ENCODE measurements around the gene SQOR. TPM values are rescaled to one million over a fixed set of nuclear protein-coding genes. Genes with fewer than 3 reads are reported as not detected.
A peak's percentile ranks its signal among the peaks of the same experiment; 100 is the strongest.

Gene SQOR
- total RNA-seq, 1 experiment from 2014 or later, result 47.0 TPM

- peak; percentile 78 for DNase-seq (ENCODE audit: low read depth)
Measured at GRCh38 chr15:45705510-45706473, 71.0 kb downstream of the SQOR start.

GRCh38 chr15:45710657-45711056 is 75.8 kb downstream of the SQOR start:
- DNase-seq (ENCODE audit: low read depth), result no peak

GRCh38 chr15:45714590-45715488 is 80.0 kb downstream of the SQOR start:
- DNase-seq (ENCODE audit: low read depth), result peak; percentile 56

- peak; percentile 34 for DNase-seq (ENCODE audit: low read depth)
Measured at GRCh38 chr15:45715528-45715927, 80.7 kb downstream of the SQOR start.

GRCh38 chr15:45719490-45719889 is 84.7 kb downstream of the SQOR start:
- DNase-seq (ENCODE audit: low read depth), result no peak

- DNase-seq (ENCODE audit: low read depth), result no peak
Measured at GRCh38 chr15:45720183-45720582, 85.4 kb downstream of the SQOR start.

GRCh38 chr15:45728641-45729040 is 93.8 kb downstream of the SQOR start:
- no peak for DNase-seq (ENCODE audit: low read depth)

- DNase-seq (ENCODE audit: low read depth), result peak; percentile 71
Measured at GRCh38 chr15:45729141-45729540, 94.3 kb downstream of the SQOR start.

- no peak for DNase-seq (ENCODE audit: low read depth)
Measured at GRCh38 chr15:45731343-45731742, 96.5 kb downstream of the SQOR start.

GRCh38 chr15:45732662-45733061 is 97.8 kb downstream of the SQOR start:
- peak; percentile 9 for DNase-seq (ENCODE audit: low read depth)

- DNase-seq (ENCODE audit: low read depth), result no peak
Measured at GRCh38 chr15:45734260-45734711, 99.5 kb downstream of the SQOR start.

Other genes with a start within 250 kb of the SQOR start
- 3.3 and 5.0 TPM in 2 replicates for gene SLC30A4, start 112.3 kb upstream of the SQOR start, total RNA-seq (2014; rRNA removed; shearing (Covaris generic))
- 30.7 and 48.3 TPM in 2 replicates for gene BLOC1S6, start 47.6 kb upstream of the SQOR start, total RNA-seq (2014; rRNA removed; shearing (Covaris generic))